HFF-Myc (cell line): ENCODE measurements around the gene PRDM16.

Source experiments
- DNase-seq: peaks from one replicate; pipeline ENCODE4 v3.0.0-alpha.2; 2011; ENCODE audit warnings: low read depth; ENCODE audit errors: extremely low read depth
- H3K4me3 ChIP-seq: replicated peaks from 2 replicates; pipeline ENCODE4 v1.5.1; 2011; ENCODE audit warnings: low read depth, mild to moderate bottlenecking, control low read depth, low read length
- TF ChIP-seq, protein P1 (sequence below): IDR thresholded peaks from 2 replicates; pipeline ENCODE4 v1.5.1; 2012; ENCODE audit warnings: mild to moderate bottlenecking, low read depth, low read length, control low read depth; ENCODE audit errors: missing control alignments

Gene PRDM16

GRCh38 chr1:3451994-3452865, 383.2 kb downstream of the PRDM16 start:
- H3K4me3 ChIP-seq = no peak overlapping the region
- TF ChIP-seq, protein P1, sequence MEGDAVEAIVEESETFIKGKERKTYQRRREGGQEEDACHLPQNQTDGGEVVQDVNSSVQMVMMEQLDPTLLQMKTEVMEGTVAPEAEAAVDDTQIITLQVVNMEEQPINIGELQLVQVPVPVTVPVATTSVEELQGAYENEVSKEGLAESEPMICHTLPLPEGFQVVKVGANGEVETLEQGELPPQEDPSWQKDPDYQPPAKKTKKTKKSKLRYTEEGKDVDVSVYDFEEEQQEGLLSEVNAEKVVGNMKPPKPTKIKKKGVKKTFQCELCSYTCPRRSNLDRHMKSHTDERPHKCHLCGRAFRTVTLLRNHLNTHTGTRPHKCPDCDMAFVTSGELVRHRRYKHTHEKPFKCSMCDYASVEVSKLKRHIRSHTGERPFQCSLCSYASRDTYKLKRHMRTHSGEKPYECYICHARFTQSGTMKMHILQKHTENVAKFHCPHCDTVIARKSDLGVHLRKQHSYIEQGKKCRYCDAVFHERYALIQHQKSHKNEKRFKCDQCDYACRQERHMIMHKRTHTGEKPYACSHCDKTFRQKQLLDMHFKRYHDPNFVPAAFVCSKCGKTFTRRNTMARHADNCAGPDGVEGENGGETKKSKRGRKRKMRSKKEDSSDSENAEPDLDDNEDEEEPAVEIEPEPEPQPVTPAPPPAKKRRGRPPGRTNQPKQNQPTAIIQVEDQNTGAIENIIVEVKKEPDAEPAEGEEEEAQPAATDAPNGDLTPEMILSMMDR = no peak
- no peak for DNase-seq

DNA sequence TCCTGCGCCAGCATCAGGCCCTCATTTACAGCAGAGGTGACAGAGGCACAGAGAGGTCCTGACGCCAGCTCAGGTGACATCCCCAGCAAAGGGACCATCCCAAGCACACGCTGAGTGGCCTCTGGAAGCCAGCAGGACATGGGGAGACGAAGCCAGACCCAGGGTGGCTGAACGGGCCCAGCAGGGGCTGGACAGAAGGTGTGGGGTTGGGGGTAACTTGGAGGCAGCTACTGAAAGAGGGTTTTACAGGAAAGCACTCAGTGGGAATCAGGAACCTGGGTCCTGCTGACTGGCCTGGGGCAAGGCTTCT, 383.8 kb downstream of the PRDM16 start:
- H3K4me3 ChIP-seq = no peak overlapping the region
- TF ChIP-seq, protein P1 = no peak
- DNase-seq = no peak

GRCh38 chr1:3453203-3453761, 384.3 kb downstream of the PRDM16 start:
- TF ChIP-seq, protein P1 = peak; percentile 90
- DNase-seq = no peak
- H3K4me3 ChIP-seq = no peak overlapping the region

GRCh38 chr1:3453891-3454810, 385.1 kb downstream of the PRDM16 start, which contains the start of gene ARHGEF16:
TSS of gene ARHGEF16 (plus strand) at chr1:3454665. CDS start at chr1:3463085, 8,420 bp downstream.
- no peak for DNase-seq
- peak within 1 kb of the TSS; percentile 26 for H3K4me3 ChIP-seq
- TF ChIP-seq, protein P1 = peak; percentile 23

- H3K4me3 ChIP-seq = peak overlapping the region; percentile 26
- DNase-seq = no peak
- TF ChIP-seq, protein P1 = no peak
These were observed 386.0 kb downstream of the PRDM16 start for GRCh38 chr1:3454811-3455618.
